GM12878 (cell line): ENCODE measurements around the gene PTPRN2. TPM values are rescaled to one million over a fixed set of nuclear protein-coding genes. Genes with fewer than 3 reads are reported as not detected.

ENCODE experiments used
- ATAC-seq: fragments of 200-7000 bp; cut with Tn5 transposase; 3 replicates; pipeline ENCODE4 v1.9.1; 2020; ENCODE audit warnings: mild to moderate bottlenecking, moderate library complexity
- BruUV-seq: library from RNA; stranded (reverse); fragments of 400-500 nt; replicated peaks from 2 replicates; lab custom pipeline; 2021; lab: Mats Ljungman, UMichigan
- CTCF ChIA-PET: fragments of 300-600 bp; sonication (Branson Sonifier 250); formaldehyde crosslinking; extraction: SDS; loops from one replicate; lab custom pipeline; 2021; ENCODE audit warnings: inconsistent platforms; lab: Yijun Ruan, JAX
- POLR2A ChIA-PET: fragments of 350-600 bp; formaldehyde crosslinking; extraction: SDS; loops from one replicate; lab custom pipeline; 2021; ENCODE audit warnings: inconsistent platforms; lab: Charles Lee
- RAD21 ChIA-PET: fragments of 300-600 bp; sonication (Branson Sonifier 250); formaldehyde crosslinking; loops from one replicate; lab custom pipeline; 2023; ENCODE audit warnings: antibody characterized with exemption; ENCODE audit not compliant: unreplicated experiment; lab: Charles Lee
- SMC1A ChIA-PET: fragments of 300-600 bp; sonication (Branson Sonifier 250); formaldehyde crosslinking; loops from one replicate; lab custom pipeline; 2023; ENCODE audit not compliant: unreplicated experiment, uncharacterized antibody; lab: Charles Lee
- DNase-seq: peaks from one replicate; pipeline ENCODE4 v3.0.0-alpha.2; 2011; ENCODE audit warnings: low read depth, low spot score
- FAIRE-seq: peaks from 3 replicates; lab custom pipeline; 2011; peaks lifted over from hg19 to GRCh38; lab: Jason Lieb, UNC
- H2AFZ ChIP-seq: 2 replicates; pipeline ENCODE4 v1.6.0; 2011; ENCODE audit warnings: low read depth, low read length, control low read depth; ENCODE audit not compliant: control insufficient read depth
- H3K27ac ChIP-seq: 2 replicates; pipeline ENCODE4 v1.5.1; 2011; ENCODE audit warnings: control low read depth; ENCODE audit not compliant: control insufficient read depth, insufficient read depth
- H3K27me3 ChIP-seq, 2 experiments: replicated peaks in 1 of 2; 2 replicates each; pipeline versions ENCODE4 v1.6.0 to v1.6.1; 2011; ENCODE audit warnings: low read length in 1 of 2; ENCODE audit not compliant: control insufficient read depth in 2 of 2, insufficient read depth in 2 of 2
- H3K36me3 ChIP-seq, 2 experiments: 2 replicates each; pipeline ENCODE4 v1.5.1; 2011; ENCODE audit warnings: low read length in 1 of 2; ENCODE audit not compliant: control insufficient read depth in 2 of 2, insufficient read depth in 2 of 2
- H3K4me1 ChIP-seq: 2 replicates; pipeline ENCODE4 v1.6.1; 2011; ENCODE audit warnings: mild to moderate bottlenecking, low read length, moderate library complexity, mixed read lengths; ENCODE audit not compliant: control insufficient read depth, insufficient read depth
- H3K4me2 ChIP-seq: 2 replicates; pipeline ENCODE4 v1.6.0; 2011; ENCODE audit warnings: control low read depth; ENCODE audit not compliant: control insufficient read depth, insufficient read depth
- H3K4me3 ChIP-seq: fragments of 200-600 bp; sonication (generic); 2 replicates; pipeline ENCODE4 v1.5.1; 2016
- H3K79me2 ChIP-seq: 2 replicates; pipeline ENCODE4 v1.6.0; 2011; ENCODE audit warnings: low read length; ENCODE audit not compliant: control insufficient read depth, insufficient read depth
- H3K9ac ChIP-seq: 2 replicates; pipeline ENCODE4 v1.8.0; 2011; ENCODE audit warnings: low read length, control low read depth, mixed read lengths; ENCODE audit not compliant: control insufficient read depth, insufficient read depth
- H3K9me3 ChIP-seq: replicated peaks from 3 replicates; pipeline ENCODE4 v1.5.1; 2011; ENCODE audit warnings: mild to moderate bottlenecking, low read length; ENCODE audit not compliant: control insufficient read depth, insufficient read depth
- H4K20me1 ChIP-seq: 2 replicates; pipeline ENCODE4 v1.6.0; 2011; ENCODE audit not compliant: control insufficient read depth, insufficient read depth
- BACH1 ChIP-seq: fragments of 450-650 bp; IDR thresholded peaks from 2 replicates; pipeline ENCODE4 v1.6.1; 2017; ENCODE audit warnings: mild to moderate bottlenecking, borderline replicate concordance
- BCL3 ChIP-seq: IDR thresholded peaks from 2 replicates; pipeline ENCODE4 v1.6.1; 2011; ENCODE audit warnings: borderline replicate concordance, low read depth, mild to moderate bottlenecking, moderate library complexity, low read length; ENCODE audit not compliant: insufficient read depth, poor library complexity, severe bottlenecking
- CREB1 ChIP-seq: IDR thresholded peaks from 2 replicates; pipeline ENCODE4 v1.6.1; 2012; ENCODE audit warnings: low read depth, mild to moderate bottlenecking, inconsistent platforms
- IKZF2 ChIP-seq, 2 experiments: fragments of 450-650 bp; IDR thresholded peaks; 2 replicates each; pipeline ENCODE4 v1.6.1; 2017; ENCODE audit warnings: mild to moderate bottlenecking in 2 of 2, moderate library complexity in 2 of 2
- IRF3 ChIP-seq: fragments of 450-650 bp; IDR thresholded peaks from 2 replicates; pipeline ENCODE4 v1.6.1; 2014; ENCODE audit warnings: mild to moderate bottlenecking
- KAT2A ChIP-seq: conservative IDR thresholded peaks from 2 replicates; pipeline ENCODE4 v1.6.1; 2011; ENCODE audit warnings: low read depth, low read length; ENCODE audit not compliant: control insufficient read depth
- KLF5 ChIP-seq: fragments of 450-650 bp; IDR thresholded peaks from 2 replicates; pipeline ENCODE4 v1.6.1; 2014; ENCODE audit warnings: mild to moderate bottlenecking; ENCODE audit not compliant: partially characterized antibody
- LARP7 ChIP-seq: fragments of 450-650 bp; IDR thresholded peaks from 2 replicates; pipeline ENCODE4 v1.6.1; 2017; ENCODE audit warnings: mild to moderate bottlenecking
- NFYA ChIP-seq: IDR thresholded peaks from 2 replicates; pipeline ENCODE4 v1.6.1; 2011; ENCODE audit warnings: low read depth, mild to moderate bottlenecking, low read length, improper control_type of control experiment, borderline replicate concordance
- SUZ12 ChIP-seq: fragments of 200-600 bp; sonication (generic); IDR thresholded peaks from one replicate; pipeline ENCODE4 v1.6.1; 2018; ENCODE audit warnings: antibody characterized with exemption, mild to moderate bottlenecking; ENCODE audit not compliant: unreplicated experiment
- WGBS: methylation state at CpG from one replicate; pipeline ENCODE4 v1.1.6; 2016; ENCODE audit warnings: low lambda C conversion rate; ENCODE audit not compliant: insufficient replicate concordance, insufficient coverage; ENCODE audit errors: missing lambda C conversion rate; 5-methylcytosine and 5-hydroxymethylcytosine counted together
- in situ Hi-C: fragments of 300-500 bp; cut with MboI; formaldehyde crosslinking; loops from 9 replicates; pipeline ENCODE4 v1.14.3; 2018; ENCODE audit warnings: mixed read lengths
- intact Hi-C: fragments of 100-400 bp; cut with micrococcal nuclease; formaldehyde crosslinking; loops from one replicate; pipeline ENCODE4 v1.14.2; 2022; ENCODE audit not compliant: unreplicated experiment
- polyA plus RNA-seq, 11 experiments: library from polyadenylated mRNA; depleted of rRNA in 4 of 11; unstranded in 6 of 11; stranded (reverse) in 5 of 11; fragments of >200 nt; fragmentation: Nextera tagmentation in 4 of 11; fragmentation: Illumina TruSeq in 1 of 11; extraction: Ambion mirVana in 4 of 11; extraction: Trizol in 1 of 11; gene quantifications; 1 replicate in 1 of 11; 2 replicates in 10 of 11; pipeline versions ENCODE4 v1.2.1 to v1.2.3, GENCODE V29; 2011 to 2016; ENCODE audit warnings: inconsistent platforms in 2 of 11, missing spikeins in 2 of 11, low read depth in 1 of 11
- total RNA-seq, 4 experiments: library from RNA; depleted of rRNA in 3 of 4; stranded (reverse); fragments of >200 nt in 3 of 4; fragmentation: Illumina TruSeq in 1 of 4; extraction: Trizol in 1 of 4; gene quantifications; 2 replicates each; pipeline versions ENCODE4 v1.2.1 to v1.2.3, GENCODE V29; 2013 to 2021

The PTPRN2 gene
- total and polyA plus RNA-seq, 10 of the 15 experiments (the other 5 are each of a cell fraction or from before 2014, with no cell fraction given) = 5.4 TPM; not detected in 9

- FAIRE-seq = no peak
- BruUV-seq = no TSS peak
- RAD21 ChIA-PET = no interaction called here
Observed at GRCh38 chr7:158062661-158063060, 525.0 kb downstream of the PTPRN2 start.

More at GRCh38 chr7:158062661-158063060, 525.0 kb downstream of the PTPRN2 start:
- in situ Hi-C loops (no loop called here), intact Hi-C loops (no loop called here)
- H3K36me3 ChIP-seq = no peaks in the 10 kb centered on the region
- CTCF ChIA-PET = no interaction called here
- no peak overlapping the region for H3K4me3 ChIP-seq
- DNase-seq (no peak), ATAC-seq (no peak)
- H3K27me3 ChIP-seq = no peaks in the 10 kb centered on the region
- TF ChIP-seq CREB1 (no peak), BCL3 (no peak), IRF3 (no peak), KAT2A (no peak), SUZ12 (no peak), LARP7 (no peak), IKZF2 (IDR thresholded peaks at IDR 0.05) (no peak), BACH1 (no peak), NFYA (no peak), KLF5 (no peak)
- H4K20me1 ChIP-seq = no peaks in the 10 kb centered on the region
- WGBS = 45% methylated on average over 14 of the region's 20 CpGs
- H3K9me3 ChIP-seq = peaks cover 2% of the 10 kb centered on the region; the same call in 2 of the 3 replicates
- no peak overlapping the region for H3K4me2 ChIP-seq
- no peak overlapping the region for H3K9ac ChIP-seq
- H3K79me2 ChIP-seq = no peaks in the 10 kb centered on the region
- no peaks in the 10 kb centered on the region for H3K4me1 ChIP-seq
- no peak overlapping the region for H2AFZ ChIP-seq
- SMC1A ChIA-PET = no interaction called here
- H3K27ac ChIP-seq = no peak overlapping the region
- POLR2A ChIA-PET = no interaction called here
